Rectal smooth muscle tissue (tissue), 1 donor: ENCODE measurements around the gene HNRNPA1L2.
A peak's percentile ranks its signal among the peaks of the same experiment; 100 is the strongest.
"Not testable (repeated sequence)": the region's sequence is repeated elsewhere in the genome, so short reads cannot be mapped to it uniquely, and the experiment has no call there.

Experiments used
- H3K27ac ChIP-seq: one replicate; pipeline ENCODE4 v1.7.0; 2013; ENCODE audit warnings: low read depth, low read length, inconsistent platforms
- H3K27me3 ChIP-seq: one replicate; pipeline ENCODE4 v1.7.0; 2013; ENCODE audit warnings: low read length; ENCODE audit not compliant: control insufficient read depth, insufficient read depth
- H3K36me3 ChIP-seq: one replicate; pipeline ENCODE4 v1.7.0; 2013; ENCODE audit warnings: low read length; ENCODE audit not compliant: control insufficient read depth, insufficient read depth
- H3K4me1 ChIP-seq: one replicate; pipeline ENCODE4 v1.7.0; 2013; ENCODE audit warnings: low read length; ENCODE audit not compliant: control insufficient read depth, insufficient read depth
- H3K4me3 ChIP-seq: one replicate; pipeline ENCODE4 v1.7.0; 2013; ENCODE audit warnings: low read length
- H3K9ac ChIP-seq: one replicate; pipeline ENCODE4 v1.7.0; 2013; ENCODE audit warnings: low read length

Gene HNRNPA1L2

DNA sequence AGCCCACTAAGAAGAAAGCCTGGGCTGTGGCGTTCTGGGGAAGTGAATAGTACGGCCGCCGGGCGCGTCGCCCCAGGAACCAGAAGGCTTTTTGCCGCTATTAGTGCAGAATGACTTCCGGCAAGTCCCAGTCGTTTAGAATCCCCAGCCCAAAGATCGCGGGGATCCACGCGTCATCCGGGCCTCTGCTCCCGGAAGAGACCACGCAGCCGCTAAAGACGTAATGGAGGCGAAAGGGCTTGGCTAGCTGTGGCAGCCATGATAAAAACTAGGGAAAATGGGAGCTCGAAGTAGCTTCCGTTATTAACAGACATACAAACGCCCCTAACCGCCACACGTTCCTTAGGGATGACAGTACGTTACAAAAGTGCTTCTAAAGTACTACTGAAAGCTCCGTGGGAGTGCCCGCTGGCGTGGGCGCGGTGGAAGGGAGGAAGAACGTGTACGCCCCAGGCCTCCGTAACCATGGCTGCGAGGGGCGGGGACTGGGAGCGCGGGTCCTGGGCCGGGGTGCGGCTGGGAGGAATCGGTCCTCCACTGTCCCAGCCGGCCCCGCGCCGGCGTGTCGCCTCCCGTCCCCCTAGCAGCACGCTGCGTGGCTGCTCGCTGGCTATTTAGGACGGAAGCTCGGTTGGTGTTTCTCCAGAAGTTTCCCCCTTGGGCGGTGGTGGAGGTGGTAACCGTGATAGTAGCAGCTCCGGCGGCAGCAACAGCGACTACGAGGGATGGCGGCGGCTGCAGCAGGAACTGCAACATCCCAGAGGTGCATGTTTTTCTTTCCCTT, 10.2 kb downstream of the HNRNPA1L2 start, which contains the start of gene SUGT1:
Gene SUGT1 (plus strand): TSS at position 641 of the 784 bp plus-strand sequence. CDS start 85 bp downstream, at position 726.
- Histone ChIP-seq H3K36me3 (no peaks in the 10 kb centered on the region), H3K4me3 (peak within 1 kb of the TSS; percentile 97), H3K27ac (peak within 1 kb of the TSS; percentile 99), H3K9ac (peak within 1 kb of the TSS; percentile 93), H3K4me1 (peaks cover 10% of the 10 kb centered on the region), H3K27me3 (no peaks in the 10 kb centered on the region)

GRCh38 chr13:52652980-52653303, 10.7 kb downstream of the HNRNPA1L2 start:
- H3K27me3 ChIP-seq, result no peaks in the 10 kb centered on the region
- peak overlapping the region; percentile 87 for H3K9ac ChIP-seq
- H3K27ac ChIP-seq, result peak overlapping the region; percentile 99
- H3K36me3 ChIP-seq, result no peaks in the 10 kb centered on the region
- H3K4me1 ChIP-seq, result peaks cover 10% of the 10 kb centered on the region
- peak overlapping the region; percentile 97 for H3K4me3 ChIP-seq

DNA sequence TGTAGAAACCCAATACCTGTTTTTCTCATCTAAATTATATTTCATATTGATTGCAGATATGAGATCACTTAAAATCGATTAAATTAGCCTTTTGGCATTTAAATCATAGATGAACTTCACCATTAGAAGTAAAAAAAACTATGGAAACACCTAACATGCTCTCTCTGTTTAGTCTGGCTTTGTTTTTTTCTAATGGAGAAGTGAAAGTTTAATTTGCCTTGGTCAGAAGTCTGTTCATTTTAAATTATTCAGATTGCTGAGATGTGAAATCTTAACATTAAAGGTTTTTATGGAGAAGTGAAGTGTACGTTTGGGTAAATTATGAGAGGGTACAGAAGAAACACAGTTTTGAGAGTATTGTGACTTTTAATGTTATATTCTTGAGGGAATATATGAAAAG, 17.1 kb downstream of the HNRNPA1L2 start:
- no peaks in the 10 kb centered on the region for H3K27me3 ChIP-seq
- H3K36me3 ChIP-seq, result peaks cover 8% of the 10 kb centered on the region
- H3K27ac ChIP-seq, result no peak overlapping the region
- H3K4me3 ChIP-seq, result no peak overlapping the region
- H3K9ac ChIP-seq, result no peak overlapping the region
- no peaks in the 10 kb centered on the region for H3K4me1 ChIP-seq

DNA sequence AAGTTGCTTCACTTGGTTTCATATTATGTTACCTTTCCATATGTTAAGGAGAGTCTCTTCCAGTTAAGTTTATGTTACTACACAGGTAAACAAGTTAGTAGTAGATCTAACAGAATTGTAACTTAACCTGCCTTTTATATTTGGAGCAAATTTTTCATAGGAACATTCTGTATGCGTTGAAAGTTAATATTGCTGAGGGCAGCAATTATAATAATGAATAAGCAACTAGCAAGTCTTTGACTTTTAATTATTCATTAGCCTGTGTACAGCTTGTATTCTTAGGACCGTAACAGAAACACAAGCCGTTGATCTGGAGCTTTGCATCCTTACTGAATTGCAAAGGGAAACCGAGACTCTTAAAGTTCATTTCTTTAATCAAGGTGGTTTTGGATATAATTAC, 22.0 kb downstream of the HNRNPA1L2 start:
- H3K4me1 ChIP-seq, result no peaks in the 10 kb centered on the region
- no peak overlapping the region for H3K27ac ChIP-seq
- no peak overlapping the region for H3K4me3 ChIP-seq
- H3K27me3 ChIP-seq, result no peaks in the 10 kb centered on the region
- H3K9ac ChIP-seq, result no peak overlapping the region
- peaks cover 8% of the 10 kb centered on the region for H3K36me3 ChIP-seq

DNA sequence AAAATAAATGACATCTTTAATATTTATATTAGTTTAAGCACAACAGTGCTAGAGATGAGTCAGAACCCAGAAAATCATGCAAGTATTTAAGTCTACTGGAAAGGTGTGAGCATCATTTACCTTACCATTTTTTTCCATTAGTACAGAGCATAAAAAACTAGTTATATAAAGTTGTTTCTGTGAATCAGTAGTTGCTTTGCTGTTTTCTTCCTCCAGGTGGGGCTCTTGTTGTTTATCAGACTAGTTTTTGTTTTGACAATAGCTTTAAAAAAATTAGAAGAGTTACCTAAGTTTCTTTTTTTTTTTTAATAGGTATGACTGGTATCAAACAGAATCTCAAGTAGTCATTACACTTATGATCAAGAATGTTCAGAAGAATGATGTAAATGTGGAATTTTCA, 23.1 kb downstream of the HNRNPA1L2 start:
- H3K36me3 ChIP-seq, result peaks cover 5% of the 10 kb centered on the region
- no peaks in the 10 kb centered on the region for H3K27me3 ChIP-seq
- no peak overlapping the region for H3K9ac ChIP-seq
- H3K4me1 ChIP-seq, result no peaks in the 10 kb centered on the region
- no peak overlapping the region for H3K4me3 ChIP-seq
- H3K27ac ChIP-seq, result no peak overlapping the region

GRCh38 chr13:52669677-52670076, 27.4 kb downstream of the HNRNPA1L2 start:
- Histone ChIP-seq H3K36me3 (no peaks in the 10 kb centered on the region), H3K4me1 (no peaks in the 10 kb centered on the region), H3K4me3 (no peak overlapping the region), H3K9ac (no peak overlapping the region), H3K27ac (no peak overlapping the region), H3K27me3 (no peaks in the 10 kb centered on the region)

DNA sequence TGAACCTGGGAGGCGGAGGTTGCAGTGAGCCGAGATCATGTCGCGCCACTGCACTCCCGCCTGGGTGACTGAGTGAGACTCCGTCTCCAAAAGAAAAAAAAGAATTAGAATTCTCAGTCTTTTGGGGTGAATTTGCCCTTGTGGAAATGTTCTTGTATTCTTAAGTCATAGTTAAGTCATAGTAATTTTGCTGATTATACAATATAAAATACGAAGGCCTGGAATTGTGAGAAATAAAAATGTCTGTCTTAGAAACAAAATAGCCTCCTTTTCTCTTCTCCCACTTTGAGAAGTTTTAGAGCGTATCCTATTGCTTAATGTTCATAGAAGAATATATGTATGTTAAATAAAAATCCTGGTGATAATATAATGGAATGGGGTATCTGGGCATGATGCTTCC, 28.5 kb downstream of the HNRNPA1L2 start:
- H3K9ac ChIP-seq, result no peak overlapping the region
- no peaks in the 10 kb centered on the region for H3K36me3 ChIP-seq
- no peak overlapping the region for H3K27ac ChIP-seq
- H3K4me3 ChIP-seq, result no peak overlapping the region
- H3K27me3 ChIP-seq, result no peaks in the 10 kb centered on the region
- H3K4me1 ChIP-seq, result no peaks in the 10 kb centered on the region

- Histone ChIP-seq H3K9ac (no peak overlapping the region), H3K27me3 (no peaks in the 10 kb centered on the region), H3K4me1 (no peaks in the 10 kb centered on the region), H3K36me3 (peaks cover 3% of the 10 kb centered on the region), H3K27ac (no peak overlapping the region), H3K4me3 (no peak overlapping the region)
These were observed 31.2 kb downstream of the HNRNPA1L2 start for GRCh38 chr13:52673465-52673864.

GRCh38 chr13:52677823-52678222, 35.6 kb downstream of the HNRNPA1L2 start:
- H3K4me3 ChIP-seq, result no peak overlapping the region
- peaks cover 8% of the 10 kb centered on the region for H3K36me3 ChIP-seq

DNA sequence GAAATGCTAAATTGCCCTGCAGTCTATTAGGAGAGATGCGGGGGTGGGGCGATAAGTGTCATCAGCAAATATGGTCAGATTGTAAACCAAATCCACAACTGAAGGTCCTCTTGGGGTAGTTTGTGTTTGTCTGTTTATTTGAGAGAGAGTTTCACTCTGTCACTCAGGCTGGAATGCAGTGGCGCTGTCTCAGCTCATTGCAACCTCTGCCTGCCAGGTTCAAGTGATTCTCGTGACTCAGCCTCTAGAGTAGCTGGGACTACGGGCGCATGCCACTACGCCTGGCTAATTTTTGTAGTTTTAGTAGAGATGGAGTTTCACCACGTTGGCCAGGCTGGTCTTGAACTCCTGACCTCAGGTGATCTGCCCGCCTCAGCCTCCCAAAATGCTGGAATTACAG, 43.6 kb downstream of the HNRNPA1L2 start:
- not testable (repeated sequence) for H3K27ac ChIP-seq, H3K4me3 ChIP-seq, H3K4me1 ChIP-seq, H3K9ac ChIP-seq, H3K27me3 ChIP-seq
- H3K36me3 ChIP-seq, result peaks cover 14% of the 10 kb centered on the region

More at GRCh38 chr13:52677823-52678222, 35.6 kb downstream of the HNRNPA1L2 start:
- Histone ChIP-seq H3K9ac (no peak overlapping the region), H3K27ac (no peak overlapping the region), H3K27me3 (no peaks in the 10 kb centered on the region), H3K4me1 (no peaks in the 10 kb centered on the region)

DNA sequence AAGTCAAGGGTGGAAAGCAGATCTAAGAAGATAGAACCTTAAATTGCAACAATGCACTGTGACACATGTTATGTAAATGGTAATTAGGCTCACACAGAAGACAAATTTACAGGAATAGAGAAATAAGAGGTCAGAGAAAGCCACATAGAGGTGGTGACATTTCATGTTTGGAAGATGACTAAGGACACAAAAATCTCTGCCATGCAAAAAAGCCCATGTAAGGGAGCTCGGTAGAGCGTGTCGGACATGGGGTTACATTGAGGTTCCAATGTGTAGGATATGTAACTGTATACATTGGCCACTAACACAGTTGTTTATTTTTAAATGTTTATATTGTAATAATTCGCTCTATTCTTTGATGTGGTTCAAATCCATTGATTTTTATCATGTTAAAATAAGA, 44.1 kb downstream of the HNRNPA1L2 start:
- peaks cover 14% of the 10 kb centered on the region for H3K36me3 ChIP-seq
- H3K9ac ChIP-seq, result no peak overlapping the region
- H3K27ac ChIP-seq, result no peak overlapping the region
- H3K27me3 ChIP-seq, result no peaks in the 10 kb centered on the region
- H3K4me3 ChIP-seq, result no peak overlapping the region
- H3K4me1 ChIP-seq, result no peaks in the 10 kb centered on the region
